Fibroblast of skin of left biceps (primary cell): ENCODE measurements around the gene SLC4A3.
"Not testable (repeated sequence)": the region's sequence is repeated elsewhere in the genome, so short reads cannot be mapped to it uniquely, and the experiment has no call there.

ENCODE experiments used
- DNase-seq, 2 experiments: peaks; one replicate each; pipeline ENCODE4 v3.0.0-alpha.2; 2013; ENCODE audit warnings: low read depth in 2 of 2

Gene SLC4A3

GRCh38 chr2:219645631-219646527 lies 18.4 kb downstream of the SLC4A3 start:
- peak; percentile 58 to 64 for DNase-seq

- DNase-seq, result no peak
Observed at GRCh38 chr2:219648176-219648575, 20.7 kb downstream of the SLC4A3 start.

GRCh38 chr2:219648963-219649362 lies 21.5 kb downstream of the SLC4A3 start:
- DNase-seq, result no peak

- DNase-seq, result no peak
Observed at GRCh38 chr2:219650426-219651248, 23.2 kb downstream of the SLC4A3 start.

- DNase-seq, result not testable (repeated sequence)
Observed at GRCh38 chr2:219651656-219652055, 24.2 kb downstream of the SLC4A3 start.

- DNase-seq, result no peak
Observed at GRCh38 chr2:219656526-219656925, 29.1 kb downstream of the SLC4A3 start.

GRCh38 chr2:219658196-219658846 lies 30.9 kb downstream of the SLC4A3 start:
- no peak for DNase-seq

- DNase-seq, result no peak
Observed at GRCh38 chr2:219658874-219659273, 31.4 kb downstream of the SLC4A3 start.

GRCh38 chr2:219661197-219661954 lies 33.9 kb downstream of the SLC4A3 start:
- no peak for DNase-seq

- DNase-seq, result no peak
Observed at GRCh38 chr2:219661955-219662395, 34.5 kb downstream of the SLC4A3 start.

- no peak for DNase-seq
Observed at GRCh38 chr2:219662566-219662965, 35.1 kb downstream of the SLC4A3 start.

GRCh38 chr2:219663116-219663762 lies 35.8 kb downstream of the SLC4A3 start:
- DNase-seq, result no peak

- no peak for DNase-seq
Observed at GRCh38 chr2:219664041-219664440, 36.6 kb downstream of the SLC4A3 start.

- DNase-seq, result no peak
Observed at GRCh38 chr2:219664944-219665343, 37.5 kb downstream of the SLC4A3 start.

GRCh38 chr2:219665926-219666325 lies 38.5 kb downstream of the SLC4A3 start:
- DNase-seq, result no peak

- no peak for DNase-seq
Observed at GRCh38 chr2:219668316-219668715, 40.9 kb downstream of the SLC4A3 start.

GRCh38 chr2:219670386-219670785 lies 43.0 kb downstream of the SLC4A3 start:
- no peak for DNase-seq

GRCh38 chr2:219671279-219671678 lies 43.8 kb downstream of the SLC4A3 start:
- DNase-seq, result no peak

GRCh38 chr2:219672406-219672805 lies 45.0 kb downstream of the SLC4A3 start:
- no peak for DNase-seq

- DNase-seq, result no peak
Observed at GRCh38 chr2:219675221-219675620, 47.8 kb downstream of the SLC4A3 start.

GRCh38 chr2:219676586-219676985 lies 49.2 kb downstream of the SLC4A3 start:
- DNase-seq, result no peak
